Stomach (tissue), 4 donors: Measurements from ENCODE around the gene INKA2.

Source experiments
- EP300 ChIP-seq: sonication (generic); formaldehyde crosslinking; IDR thresholded peaks from one replicate; pipeline ENCODE4 v1.6.1; 2017; ENCODE audit warnings: antibody characterized with exemption
- TF ChIP-seq, protein P1 (sequence below), 7 experiments: fragments of 450-650 bp in 4 of 7; fragments of 200-600 bp in 3 of 7; sonication (generic) in 3 of 7; IDR thresholded peaks; one replicate each; pipeline ENCODE4 v1.5.1; 2016 to 2019; ENCODE audit warnings: antibody characterized with exemption in 7 of 7, control low read depth in 2 of 7, mild to moderate bottlenecking in 1 of 7

DNA sequence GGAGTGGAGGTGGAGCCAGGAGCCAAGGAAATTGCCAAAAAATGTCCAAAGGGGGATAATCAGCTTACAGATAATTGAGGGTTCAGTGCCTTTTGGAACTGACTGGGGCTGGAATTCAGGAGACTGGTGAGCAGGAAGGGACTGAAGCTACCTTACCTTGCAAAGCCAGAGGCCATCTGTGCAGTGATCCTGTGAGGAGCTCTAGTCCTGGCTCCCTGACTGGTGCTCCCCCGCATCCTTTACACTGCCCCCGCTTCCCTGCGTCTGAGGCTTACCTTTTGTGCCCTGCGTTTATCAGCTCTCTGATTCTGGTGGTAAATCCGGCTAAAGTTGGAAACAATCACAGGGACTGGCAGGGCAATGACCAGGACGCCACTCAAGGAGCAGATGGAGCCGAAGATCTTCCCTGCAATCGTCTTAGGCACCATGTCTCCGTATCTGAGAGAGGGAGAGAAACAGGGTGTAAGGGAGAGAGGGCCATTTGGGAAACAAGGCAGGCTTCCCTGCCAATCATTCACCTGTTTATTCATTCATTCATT, 47.5 kb upstream of the INKA2 start:
- TF ChIP-seq, protein P1, sequence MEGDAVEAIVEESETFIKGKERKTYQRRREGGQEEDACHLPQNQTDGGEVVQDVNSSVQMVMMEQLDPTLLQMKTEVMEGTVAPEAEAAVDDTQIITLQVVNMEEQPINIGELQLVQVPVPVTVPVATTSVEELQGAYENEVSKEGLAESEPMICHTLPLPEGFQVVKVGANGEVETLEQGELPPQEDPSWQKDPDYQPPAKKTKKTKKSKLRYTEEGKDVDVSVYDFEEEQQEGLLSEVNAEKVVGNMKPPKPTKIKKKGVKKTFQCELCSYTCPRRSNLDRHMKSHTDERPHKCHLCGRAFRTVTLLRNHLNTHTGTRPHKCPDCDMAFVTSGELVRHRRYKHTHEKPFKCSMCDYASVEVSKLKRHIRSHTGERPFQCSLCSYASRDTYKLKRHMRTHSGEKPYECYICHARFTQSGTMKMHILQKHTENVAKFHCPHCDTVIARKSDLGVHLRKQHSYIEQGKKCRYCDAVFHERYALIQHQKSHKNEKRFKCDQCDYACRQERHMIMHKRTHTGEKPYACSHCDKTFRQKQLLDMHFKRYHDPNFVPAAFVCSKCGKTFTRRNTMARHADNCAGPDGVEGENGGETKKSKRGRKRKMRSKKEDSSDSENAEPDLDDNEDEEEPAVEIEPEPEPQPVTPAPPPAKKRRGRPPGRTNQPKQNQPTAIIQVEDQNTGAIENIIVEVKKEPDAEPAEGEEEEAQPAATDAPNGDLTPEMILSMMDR (IDR thresholded peaks at IDR 0.05) = no peak
- TF ChIP-seq EP300 = no peak
